HL-60 (cell line): ENCODE measurements around the gene ST6GALNAC3.

ENCODE experiments used
- DNase-seq, 2 experiments: peaks; one replicate each; pipeline ENCODE4 v3.0.0-alpha.2; 2010 to 2020; ENCODE audit warnings: low read depth in 1 of 2, low spot score in 1 of 2
- H3K27ac ChIP-seq: fragments of 250-450 bp; sonication (Bioruptor Pico); replicated peaks from 2 replicates; pipeline ENCODE4 v1.5.1; 2020; ENCODE audit warnings: mild to moderate bottlenecking, moderate library complexity
- H3K27me3 ChIP-seq: fragments of 250-450 bp; sonication (Bioruptor Pico); 2 replicates; pipeline ENCODE4 v1.5.1; 2021; ENCODE audit warnings: mild to moderate bottlenecking, moderate library complexity; ENCODE audit not compliant: insufficient read depth, poor library complexity, severe bottlenecking
- H3K4me3 ChIP-seq: replicated peaks from 2 replicates; pipeline ENCODE4 v1.5.1; 2011; ENCODE audit warnings: mild to moderate bottlenecking, control low read depth, low read length; ENCODE audit not compliant: insufficient read depth
- GABPA ChIP-seq: IDR thresholded peaks from 2 replicates; pipeline ENCODE4 v1.6.1; 2012; ENCODE audit warnings: low read depth
- POLR2AphosphoS5 ChIP-seq: IDR thresholded peaks from 2 replicates; pipeline ENCODE4 v1.6.1; 2012; ENCODE audit warnings: low read depth
- SPI1 ChIP-seq: IDR thresholded peaks from 2 replicates; pipeline ENCODE4 v1.6.1; 2012; ENCODE audit warnings: low read depth, mild to moderate bottlenecking, borderline replicate concordance
- TF ChIP-seq, protein P1 (sequence below): IDR thresholded peaks from 2 replicates; pipeline ENCODE4 v1.6.1; 2012; ENCODE audit warnings: low read depth; ENCODE audit not compliant: insufficient replicate concordance
- TF ChIP-seq, protein P2 (sequence below): IDR thresholded peaks from one replicate; pipeline ENCODE4 v1.5.1; 2011; ENCODE audit warnings: low read length, control low read depth, inconsistent platforms; ENCODE audit not compliant: insufficient read depth

Gene ST6GALNAC3

DNA sequence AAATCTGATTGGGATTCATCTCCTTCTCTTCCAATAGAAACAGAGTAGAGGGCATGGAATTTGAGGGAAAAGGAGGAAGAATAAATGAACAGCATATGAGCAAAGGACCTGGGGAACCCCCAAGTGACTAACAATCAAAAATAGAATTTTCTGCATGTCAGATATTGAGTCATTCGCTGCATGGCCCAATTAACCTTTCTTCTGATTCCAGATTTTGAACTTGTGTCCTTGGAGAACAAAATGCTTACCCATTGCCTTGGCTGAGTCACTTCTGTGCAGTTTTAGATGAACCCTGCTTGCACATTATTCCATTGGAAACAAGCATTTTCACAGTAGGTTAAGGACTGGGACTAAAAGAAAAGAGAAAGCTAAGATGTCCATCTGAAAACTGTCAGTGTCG, 390.5 kb downstream of the ST6GALNAC3 start:
- TF ChIP-seq, protein P1, sequence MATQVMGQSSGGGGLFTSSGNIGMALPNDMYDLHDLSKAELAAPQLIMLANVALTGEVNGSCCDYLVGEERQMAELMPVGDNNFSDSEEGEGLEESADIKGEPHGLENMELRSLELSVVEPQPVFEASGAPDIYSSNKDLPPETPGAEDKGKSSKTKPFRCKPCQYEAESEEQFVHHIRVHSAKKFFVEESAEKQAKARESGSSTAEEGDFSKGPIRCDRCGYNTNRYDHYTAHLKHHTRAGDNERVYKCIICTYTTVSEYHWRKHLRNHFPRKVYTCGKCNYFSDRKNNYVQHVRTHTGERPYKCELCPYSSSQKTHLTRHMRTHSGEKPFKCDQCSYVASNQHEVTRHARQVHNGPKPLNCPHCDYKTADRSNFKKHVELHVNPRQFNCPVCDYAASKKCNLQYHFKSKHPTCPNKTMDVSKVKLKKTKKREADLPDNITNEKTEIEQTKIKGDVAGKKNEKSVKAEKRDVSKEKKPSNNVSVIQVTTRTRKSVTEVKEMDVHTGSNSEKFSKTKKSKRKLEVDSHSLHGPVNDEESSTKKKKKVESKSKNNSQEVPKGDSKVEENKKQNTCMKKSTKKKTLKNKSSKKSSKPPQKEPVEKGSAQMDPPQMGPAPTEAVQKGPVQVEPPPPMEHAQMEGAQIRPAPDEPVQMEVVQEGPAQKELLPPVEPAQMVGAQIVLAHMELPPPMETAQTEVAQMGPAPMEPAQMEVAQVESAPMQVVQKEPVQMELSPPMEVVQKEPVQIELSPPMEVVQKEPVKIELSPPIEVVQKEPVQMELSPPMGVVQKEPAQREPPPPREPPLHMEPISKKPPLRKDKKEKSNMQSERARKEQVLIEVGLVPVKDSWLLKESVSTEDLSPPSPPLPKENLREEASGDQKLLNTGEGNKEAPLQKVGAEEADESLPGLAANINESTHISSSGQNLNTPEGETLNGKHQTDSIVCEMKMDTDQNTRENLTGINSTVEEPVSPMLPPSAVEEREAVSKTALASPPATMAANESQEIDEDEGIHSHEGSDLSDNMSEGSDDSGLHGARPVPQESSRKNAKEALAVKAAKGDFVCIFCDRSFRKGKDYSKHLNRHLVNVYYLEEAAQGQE: no peak
- TF ChIP-seq GABPA (no peak), SPI1 (no peak), POLR2AphosphoS5 (no peak)
- TF ChIP-seq, protein P2, sequence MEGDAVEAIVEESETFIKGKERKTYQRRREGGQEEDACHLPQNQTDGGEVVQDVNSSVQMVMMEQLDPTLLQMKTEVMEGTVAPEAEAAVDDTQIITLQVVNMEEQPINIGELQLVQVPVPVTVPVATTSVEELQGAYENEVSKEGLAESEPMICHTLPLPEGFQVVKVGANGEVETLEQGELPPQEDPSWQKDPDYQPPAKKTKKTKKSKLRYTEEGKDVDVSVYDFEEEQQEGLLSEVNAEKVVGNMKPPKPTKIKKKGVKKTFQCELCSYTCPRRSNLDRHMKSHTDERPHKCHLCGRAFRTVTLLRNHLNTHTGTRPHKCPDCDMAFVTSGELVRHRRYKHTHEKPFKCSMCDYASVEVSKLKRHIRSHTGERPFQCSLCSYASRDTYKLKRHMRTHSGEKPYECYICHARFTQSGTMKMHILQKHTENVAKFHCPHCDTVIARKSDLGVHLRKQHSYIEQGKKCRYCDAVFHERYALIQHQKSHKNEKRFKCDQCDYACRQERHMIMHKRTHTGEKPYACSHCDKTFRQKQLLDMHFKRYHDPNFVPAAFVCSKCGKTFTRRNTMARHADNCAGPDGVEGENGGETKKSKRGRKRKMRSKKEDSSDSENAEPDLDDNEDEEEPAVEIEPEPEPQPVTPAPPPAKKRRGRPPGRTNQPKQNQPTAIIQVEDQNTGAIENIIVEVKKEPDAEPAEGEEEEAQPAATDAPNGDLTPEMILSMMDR: no peak
- Histone ChIP-seq H3K27me3 (peaks cover 2% of the 10 kb centered on the region), H3K4me3 (no peak overlapping the region), H3K27ac (no peak overlapping the region)
- DNase-seq: no peak

DNA sequence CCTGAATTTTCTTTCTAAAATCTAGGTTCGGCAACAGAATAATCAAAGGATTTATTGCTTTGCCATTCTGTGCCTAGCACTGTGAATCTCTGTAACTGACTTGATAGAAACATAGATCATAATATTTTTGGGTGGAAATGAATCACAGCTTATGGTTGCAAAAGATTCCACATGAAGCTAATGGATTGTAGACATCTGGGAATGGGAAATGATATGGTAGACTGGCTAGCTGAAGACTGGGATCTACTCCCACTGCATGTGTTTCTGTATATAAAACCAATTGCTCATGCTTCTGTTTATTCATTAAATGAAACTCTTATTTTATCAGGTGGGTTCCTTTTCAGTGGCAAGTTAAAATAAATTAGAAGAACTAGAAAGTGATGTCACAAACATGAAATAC, 395.6 kb downstream of the ST6GALNAC3 start:
- TF ChIP-seq, protein P2: no peak
- TF ChIP-seq, protein P1: no peak
- TF ChIP-seq POLR2AphosphoS5 (no peak), GABPA (no peak), SPI1 (no peak)

DNA sequence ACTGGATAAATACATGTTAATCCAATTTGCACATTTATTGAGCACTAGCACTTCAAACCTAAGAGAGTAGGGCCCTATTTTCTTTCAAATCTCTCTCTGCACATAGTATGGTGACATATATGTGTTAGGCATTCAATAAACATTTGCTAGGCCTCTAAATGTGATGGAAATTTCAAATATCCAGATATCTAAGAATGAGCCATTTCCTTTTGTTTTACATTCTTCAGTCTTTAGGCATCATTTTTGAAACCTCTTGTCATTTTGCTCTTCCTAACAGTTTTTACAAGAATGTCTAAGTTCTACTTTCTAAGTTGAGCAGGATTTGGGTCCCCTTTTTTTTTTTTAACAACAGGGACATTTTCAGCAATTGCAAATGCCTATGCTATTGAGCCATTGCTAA, 397.0 kb downstream of the ST6GALNAC3 start:
- TF ChIP-seq POLR2AphosphoS5 (no peak), SPI1 (no peak), GABPA (no peak)
- TF ChIP-seq, protein P1: no peak
- TF ChIP-seq, protein P2: no peak
- no peak for DNase-seq
- Histone ChIP-seq H3K27me3 (peaks cover 2% of the 10 kb centered on the region), H3K27ac (no peak overlapping the region), H3K4me3 (no peak overlapping the region)

More for the DNA sequence above, 395.6 kb downstream of the ST6GALNAC3 start:
- no peak overlapping the region for H3K4me3 ChIP-seq
- no peak for DNase-seq
- H3K27ac ChIP-seq: no peak overlapping the region
- H3K27me3 ChIP-seq: peaks cover 2% of the 10 kb centered on the region
